HG03575 (cell line): ENCODE measurements around the gene ARHGAP27.

Source experiments
- ATAC-seq: cut with Tn5 transposase; IDR thresholded peaks from one replicate; pipeline ENCODE4 v1.9.1; 2021; ENCODE audit not compliant: unreplicated experiment, insufficient number of reproducible peaks, low FRiP score; ENCODE audit errors: extremely low read depth

The ARHGAP27 gene

GRCh38 chr17:45436161-45436560 is 3.5 kb upstream of the ARHGAP27 start:
- ATAC-seq: no peak

- no peak for ATAC-seq
These were observed 2.8 kb upstream of the ARHGAP27 start for GRCh38 chr17:45435481-45435880.

GRCh38 chr17:45433159-45433535 is 477 bp upstream of the ARHGAP27 start:
- no peak for ATAC-seq

GRCh38 chr17:45431531-45432404 is 902 bp downstream of the ARHGAP27 start:
- no peak for ATAC-seq

GRCh38 chr17:45430738-45431530 is 1.7 kb downstream of the ARHGAP27 start:
- no peak for ATAC-seq

- no peak for ATAC-seq
These were observed 2.5 kb downstream of the ARHGAP27 start for GRCh38 chr17:45430006-45430737.

GRCh38 chr17:45429339-45430005 is 3.2 kb downstream of the ARHGAP27 start:
- ATAC-seq: no peak

GRCh38 chr17:45428931-45429338 is 3.7 kb downstream of the ARHGAP27 start:
- ATAC-seq: no peak

GRCh38 chr17:45428050-45428617 is 4.5 kb downstream of the ARHGAP27 start:
- no peak for ATAC-seq

GRCh38 chr17:45427181-45427835 is 5.4 kb downstream of the ARHGAP27 start:
- ATAC-seq: no peak

GRCh38 chr17:45426561-45426960 is 6.1 kb downstream of the ARHGAP27 start:
- no peak for ATAC-seq

- no peak for ATAC-seq
These were observed 6.7 kb downstream of the ARHGAP27 start for GRCh38 chr17:45425984-45426413.

GRCh38 chr17:45425125-45425983 is 7.3 kb downstream of the ARHGAP27 start:
- no peak for ATAC-seq

- no peak for ATAC-seq
These were observed 7.9 kb downstream of the ARHGAP27 start for GRCh38 chr17:45424769-45425124.

GRCh38 chr17:45423975-45424335 is 8.7 kb downstream of the ARHGAP27 start:
- ATAC-seq: no peak

- ATAC-seq: no peak
These were observed 9.2 kb downstream of the ARHGAP27 start for GRCh38 chr17:45423304-45423974.
